Bronchial epithelial cell (primary cell): ENCODE measurements around the gene SEL1L2. TPM values are rescaled to one million over a fixed set of nuclear protein-coding genes. Genes with fewer than 3 reads are reported as not detected.
"Not testable (repeated sequence)": the region's sequence is repeated elsewhere in the genome, so short reads cannot be mapped to it uniquely, and the experiment has no call there.

Source experiments
- DNase-seq: peaks from one replicate; pipeline ENCODE4 v3.0.0-alpha.2; 2010; ENCODE audit warnings: low read depth
- FAIRE-seq: peaks from 2 replicates; lab custom pipeline; 2011; peaks lifted over from hg19 to GRCh38; lab: Jason Lieb, UNC
- H3K27me3 ChIP-seq: 2 replicates; pipeline ENCODE4 v1.5.1; 2011; ENCODE audit warnings: low read length; ENCODE audit not compliant: control insufficient read depth, insufficient read depth
- H3K36me3 ChIP-seq: 2 replicates; pipeline ENCODE4 v1.5.1; 2011; ENCODE audit warnings: low read length; ENCODE audit not compliant: control insufficient read depth, insufficient read depth
- H3K4me3 ChIP-seq: 2 replicates; pipeline ENCODE4 v1.5.1; 2011; ENCODE audit warnings: mild to moderate bottlenecking, low read depth, low read length, control low read depth
- total RNA-seq: library from RNA; depleted of rRNA; stranded (reverse); fragments of >200 nt; gene quantifications from 2 replicates; pipeline ENCODE4 v1.2.1, GENCODE V29; 2014
- TF ChIP-seq, protein P1 (sequence below): IDR thresholded peaks from 2 replicates; pipeline ENCODE4 v1.5.1; 2011; ENCODE audit warnings: mild to moderate bottlenecking, moderate library complexity, low read length, control low read depth, inconsistent platforms; ENCODE audit not compliant: insufficient read depth, severe bottlenecking

Gene SEL1L2
- total RNA-seq, 1 donor from 2014 or later, result not detected

DNA sequence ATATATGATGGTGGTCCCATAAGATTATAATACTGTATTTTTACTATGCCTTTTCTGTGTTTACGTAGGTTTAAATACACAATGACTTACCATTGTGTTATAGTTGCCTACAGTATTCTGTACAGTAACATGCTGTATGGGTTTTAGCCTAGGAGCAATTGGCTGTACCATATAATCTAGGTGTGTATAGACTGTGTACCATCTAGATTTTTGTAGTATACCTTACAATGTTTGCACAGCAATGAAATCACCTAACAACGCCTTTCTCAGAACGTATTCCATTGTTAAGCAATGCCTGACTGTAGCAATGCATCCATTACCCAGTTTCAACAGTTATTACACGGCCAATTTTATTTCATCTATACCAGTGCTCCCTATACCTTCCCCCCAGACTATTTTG is 15.6 kb upstream of the SEL1L2 start:
- TF ChIP-seq, protein P1, sequence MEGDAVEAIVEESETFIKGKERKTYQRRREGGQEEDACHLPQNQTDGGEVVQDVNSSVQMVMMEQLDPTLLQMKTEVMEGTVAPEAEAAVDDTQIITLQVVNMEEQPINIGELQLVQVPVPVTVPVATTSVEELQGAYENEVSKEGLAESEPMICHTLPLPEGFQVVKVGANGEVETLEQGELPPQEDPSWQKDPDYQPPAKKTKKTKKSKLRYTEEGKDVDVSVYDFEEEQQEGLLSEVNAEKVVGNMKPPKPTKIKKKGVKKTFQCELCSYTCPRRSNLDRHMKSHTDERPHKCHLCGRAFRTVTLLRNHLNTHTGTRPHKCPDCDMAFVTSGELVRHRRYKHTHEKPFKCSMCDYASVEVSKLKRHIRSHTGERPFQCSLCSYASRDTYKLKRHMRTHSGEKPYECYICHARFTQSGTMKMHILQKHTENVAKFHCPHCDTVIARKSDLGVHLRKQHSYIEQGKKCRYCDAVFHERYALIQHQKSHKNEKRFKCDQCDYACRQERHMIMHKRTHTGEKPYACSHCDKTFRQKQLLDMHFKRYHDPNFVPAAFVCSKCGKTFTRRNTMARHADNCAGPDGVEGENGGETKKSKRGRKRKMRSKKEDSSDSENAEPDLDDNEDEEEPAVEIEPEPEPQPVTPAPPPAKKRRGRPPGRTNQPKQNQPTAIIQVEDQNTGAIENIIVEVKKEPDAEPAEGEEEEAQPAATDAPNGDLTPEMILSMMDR, result no peak
- Histone ChIP-seq H3K27me3 (no peaks in the 10 kb centered on the region), H3K36me3 (no peaks in the 10 kb centered on the region), H3K4me3 (no peak overlapping the region)
- DNase-seq, result no peak
- no peak for FAIRE-seq

DNA sequence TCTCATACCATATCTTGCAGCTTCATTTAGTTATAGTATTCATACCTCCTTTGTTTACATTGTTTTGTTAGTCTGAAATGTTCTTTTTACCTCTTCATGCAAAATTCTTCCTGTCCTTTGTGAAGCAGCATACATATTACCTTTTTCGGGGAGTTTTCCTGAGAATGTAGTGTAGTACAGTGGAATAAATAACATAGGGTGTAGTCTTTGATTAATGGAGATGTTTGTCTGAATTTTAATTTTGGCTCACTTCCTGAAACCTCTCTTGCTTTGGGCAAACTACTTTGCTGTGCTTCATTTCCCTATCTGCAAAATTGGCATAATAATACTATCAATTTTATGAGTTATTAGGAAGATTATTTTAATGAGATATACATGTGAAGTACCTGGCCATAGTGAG is 10.5 kb upstream of the SEL1L2 start:
- no peaks in the 10 kb centered on the region for H3K36me3 ChIP-seq
- DNase-seq (no peak), FAIRE-seq (no peak)
- TF ChIP-seq, protein P1, result no peak
- H3K27me3 ChIP-seq, result no peaks in the 10 kb centered on the region
- no peak overlapping the region for H3K4me3 ChIP-seq

DNA sequence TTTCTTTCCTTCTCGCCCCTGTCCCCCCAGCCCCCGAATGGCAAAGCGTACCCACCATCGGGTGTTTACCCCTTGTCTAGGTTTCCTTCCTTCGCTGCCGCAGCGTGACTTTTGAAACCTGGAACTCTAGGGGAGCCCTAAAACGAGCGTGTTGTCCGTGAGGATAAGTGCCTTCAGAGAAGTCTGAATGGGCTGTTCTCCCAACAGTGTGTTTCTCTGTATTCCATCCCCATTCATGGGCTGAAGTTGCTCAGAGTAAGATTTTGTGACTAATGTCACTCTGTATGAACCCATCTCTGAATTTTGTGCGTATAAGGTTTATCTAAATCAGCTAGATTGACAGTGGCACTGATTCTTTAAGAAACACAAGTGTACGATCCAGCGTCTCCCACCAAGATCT is 5.9 kb upstream of the SEL1L2 start:
- Histone ChIP-seq H3K36me3 (no peaks in the 10 kb centered on the region), H3K27me3 (no peaks in the 10 kb centered on the region), H3K4me3 (peak overlapping the region; percentile 82)
- peak; percentile 10 for DNase-seq
- TF ChIP-seq, protein P1, result no peak
- FAIRE-seq, result no peak

DNA sequence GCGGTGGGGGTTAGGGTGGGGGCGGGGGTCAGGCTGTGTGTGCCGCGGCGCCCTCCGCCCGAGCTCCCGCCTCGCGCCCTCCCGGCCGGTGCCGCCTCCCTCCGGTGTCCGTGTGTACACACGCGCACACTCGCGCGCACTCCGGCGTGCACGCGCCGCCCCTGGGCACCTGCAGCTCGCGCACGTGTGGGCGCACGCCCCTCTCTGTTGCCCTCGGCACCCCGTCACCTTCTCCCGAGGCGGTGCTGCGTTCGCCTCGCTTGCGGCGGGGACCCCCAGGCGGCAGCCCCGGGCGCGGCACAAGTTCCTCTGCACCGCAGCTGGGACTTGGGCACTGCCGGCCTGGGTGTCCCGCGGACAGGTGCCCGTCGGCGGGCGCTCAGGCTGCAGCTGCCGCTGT is 5.4 kb upstream of the SEL1L2 start:
- DNase-seq (no peak), FAIRE-seq (no peak)
- H3K36me3 ChIP-seq, result no peaks in the 10 kb centered on the region

DNA sequence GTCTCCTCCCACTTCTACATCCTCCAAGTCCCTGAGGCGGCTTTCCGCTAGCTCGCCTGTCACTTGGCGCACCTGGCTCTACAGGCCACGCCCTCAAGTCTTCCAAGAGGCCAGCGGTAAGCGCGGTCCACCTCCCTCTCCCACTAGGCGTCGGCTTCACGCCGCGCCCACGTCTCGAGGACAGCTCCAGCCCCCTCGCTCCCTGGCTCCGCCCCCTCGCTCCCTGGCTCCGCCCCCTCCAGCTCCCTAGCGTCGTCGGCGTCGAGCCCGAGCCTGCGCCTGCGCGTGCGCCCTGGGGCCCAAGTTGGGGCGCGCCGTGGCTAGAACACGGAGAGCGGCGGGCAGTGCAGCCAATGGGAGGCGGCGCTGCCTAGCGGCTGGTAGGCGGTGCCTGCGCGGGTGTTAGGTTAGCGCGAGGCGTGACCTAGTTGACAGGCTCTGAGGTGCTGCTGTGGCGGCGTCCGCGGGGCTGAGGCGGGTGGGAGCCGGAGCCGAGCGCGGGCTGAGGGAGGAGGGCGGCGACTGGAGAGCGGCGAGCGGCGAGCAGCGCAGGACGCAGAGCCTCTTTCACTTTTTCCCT is 4.8 kb upstream of the SEL1L2 start, which contains the start of gene MACROD2:
Gene MACROD2, plus strand, starts transcription at position 431 of the 580 bp plus-strand sequence.
- TF ChIP-seq, protein P1, result peak; percentile 6
- no peaks in the 10 kb centered on the region for H3K36me3 ChIP-seq
- FAIRE-seq (no peak), DNase-seq (peak; percentile 85)
- peak within 1 kb of the TSS; percentile 82 for H3K4me3 ChIP-seq
- no peaks in the 10 kb centered on the region for H3K27me3 ChIP-seq

More for the DNA sequence above, 5.4 kb upstream of the SEL1L2 start:
- Histone ChIP-seq H3K4me3 (peak overlapping the region; percentile 82), H3K27me3 (no peaks in the 10 kb centered on the region)
- TF ChIP-seq, protein P1, result no peak

DNA sequence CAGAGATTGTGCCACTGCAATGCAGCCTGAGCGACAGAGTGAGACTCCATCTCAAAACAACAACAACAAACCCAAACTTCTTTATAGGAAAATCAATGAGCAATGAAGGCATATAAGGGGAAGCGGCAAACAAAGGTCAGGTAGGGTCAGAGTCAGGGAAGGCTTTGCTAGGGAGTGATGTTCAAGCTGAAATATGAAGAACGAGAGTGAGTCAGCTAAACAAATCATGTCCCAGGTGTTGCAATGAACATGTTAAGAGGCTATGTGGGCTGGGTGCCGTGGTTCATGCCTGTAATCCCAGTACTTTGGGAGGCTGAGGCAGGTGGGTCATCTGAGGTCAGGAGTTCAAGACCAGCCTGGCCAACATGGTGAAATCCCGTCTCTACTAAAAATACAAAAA is 1.5 kb upstream of the SEL1L2 start:
- not testable (repeated sequence) for DNase-seq, H3K4me3 ChIP-seq, H3K36me3 ChIP-seq, FAIRE-seq, H3K27me3 ChIP-seq
